Ovary (tissue), 9 donors: Measurements from ENCODE around the gene KIAA0040. TPM values are rescaled to one million over a fixed set of nuclear protein-coding genes. Genes with fewer than 3 reads are reported as not detected.
"Not testable (repeated sequence)": the region's sequence is repeated elsewhere in the genome, so short reads cannot be mapped to it uniquely, and the experiment has no call there.

Experiments used
- DNase-seq, 5 donors: peaks; one replicate each; pipeline ENCODE4 v3.0.0-alpha.2; 2019 to 2020
- H3K27ac ChIP-seq, 2 donors: fragments of 200-600 bp; one replicate each; pipeline versions ENCODE4 v1.5.1 to v1.8.0; 2019 to 2022
- H3K27me3 ChIP-seq: fragments of 200-600 bp; one replicate; pipeline ENCODE4 v1.8.0; 2022
- H3K36me3 ChIP-seq: fragments of 200-600 bp; sonication (generic); one replicate; pipeline ENCODE4 v1.5.1; 2019
- H3K4me1 ChIP-seq: one replicate; pipeline ENCODE4 v1.8.1; 2013; ENCODE audit warnings: mild to moderate bottlenecking, moderate library complexity; ENCODE audit not compliant: insufficient read depth
- H3K4me3 ChIP-seq: fragments of 200-600 bp; sonication (generic); one replicate; pipeline ENCODE4 v1.5.1; 2017
- H3K9me3 ChIP-seq, 2 donors: fragments of 200-600 bp in 1 of 2; sonication (generic) in 1 of 2; one replicate each; pipeline versions ENCODE4 v1.5.1 to v1.8.1; 2013 to 2019; ENCODE audit warnings: mild to moderate bottlenecking in 1 of 2, moderate library complexity in 1 of 2
- CTCF ChIP-seq, 3 donors: fragments of 450-650 bp in 2 of 3; fragments of 200-600 bp in 1 of 3; IDR thresholded peaks; one replicate each; pipeline versions ENCODE4 v1.5.1 to v1.8.0; 2016 to 2022; ENCODE audit warnings: antibody characterized with exemption in 3 of 3, mild to moderate bottlenecking in 1 of 3
- EP300 ChIP-seq: sonication (generic); formaldehyde crosslinking; IDR thresholded peaks from one replicate; pipeline ENCODE4 v1.6.1; 2017; ENCODE audit warnings: antibody characterized with exemption
- POLR2A ChIP-seq: fragments of 450-650 bp; IDR thresholded peaks from one replicate; pipeline ENCODE4 v1.6.1; 2017; ENCODE audit warnings: antibody characterized with exemption, mild to moderate bottlenecking, moderate library complexity
- WGBS, 3 donors: extraction: QIAGEN DNeasy Blood & Tissue Kit in 1 of 3; methylation state at CpG; one replicate each; pipeline versions ENCODE4 v1.1.5 to v1.1.7; 2013 to 2017; 5-methylcytosine and 5-hydroxymethylcytosine counted together
- intact Hi-C, 4 donors: fragments of 100-400 bp; cut with DNase I; formaldehyde crosslinking; loops; one replicate each; pipeline versions ENCODE4 v1.11.0 to v1.15.1; 2022 to 2023
- polyA plus RNA-seq, 2 donors: library from polyadenylated mRNA; stranded (reverse); fragments of 200-250 nt in 1 of 2; fragments of 350-450 nt in 1 of 2; fragmentation: Illumina TruSeq in 1 of 2; extraction: RNeasy Lipid Tissue Mini Kit (QIAGEN cat#74804) in 1 of 2; gene quantifications; one replicate each; pipeline ENCODE4 v1.2.3, GENCODE V29; 2013 to 2014
- total RNA-seq, 7 donors: library from RNA; depleted of rRNA in 2 of 7; stranded (reverse); fragments of >200 nt in 2 of 7; fragmentation: NEBNext Ultra II Directional in 3 of 7; extraction: Animal tissue kit (Norgen Biotek cat#: 25700) in 3 of 7; gene quantifications; one replicate each; pipeline versions ENCODE4 v1.1.0 to v1.2.4, GENCODE V29; 2016 to 2023
- donor health status: DM: no; HTN: no; CAD: no; lungs with moderate emphysema.
- donor health status: DM: no; HTN: no; CAD: no.
- donor health status: Bipolar disorder and iron deficiency.
- donor health status: DM: yes; HTN: yes; CAD: no.
- donor health status: DM: no; HTN: no; CAD: no.
- donor health status: DM: yes; HTN: yes; CAD: no.

The KIAA0040 gene
- total and polyA plus RNA-seq, 9 donors: 5.2 to 24.7 (median 9.9) TPM

DNA sequence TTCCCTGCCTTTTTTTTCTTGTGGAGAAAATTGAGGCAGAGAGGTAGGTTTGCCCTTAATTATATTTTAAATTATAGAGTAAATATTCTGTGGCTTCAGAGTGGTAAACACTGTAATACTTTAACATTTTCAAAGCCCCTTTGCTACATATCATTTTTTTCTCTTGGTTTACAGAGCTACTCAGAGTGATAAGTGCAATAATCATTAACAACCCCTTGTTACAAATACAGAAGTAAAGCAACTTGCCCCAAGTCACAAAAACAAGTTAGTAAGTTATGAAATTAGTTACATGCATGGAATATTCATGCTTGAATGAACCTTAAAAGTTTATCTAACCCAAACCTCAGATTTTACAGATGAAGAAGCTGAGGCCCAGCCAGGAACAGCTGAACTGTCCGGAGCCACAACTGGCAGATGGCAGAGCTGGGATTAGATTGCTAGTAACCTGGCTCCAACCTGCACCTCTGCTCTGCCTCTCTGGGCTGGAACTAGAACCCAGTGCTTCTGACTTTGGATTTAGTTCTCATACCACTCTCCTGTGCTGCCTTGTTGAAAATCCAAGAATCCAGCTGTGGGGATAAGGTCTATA lies 76.3 kb downstream of the KIAA0040 start:
- no peaks in the 10 kb centered on the region for H3K36me3 ChIP-seq
- H3K4me1 ChIP-seq: no peaks in the 10 kb centered on the region
- intact Hi-C loops: no loop called here
- TF ChIP-seq POLR2A (no peak), CTCF (IDR thresholded peaks at IDR 0.05) (no peak), EP300 (no peak)
- peaks cover 0 to 9% of the 10 kb centered on the region in 2 donors for H3K9me3 ChIP-seq
- 72 to 97% (median 95%) methylated on average over 1 of the region's 1 CpG for WGBS, 3 donors
- no peak overlapping the region for H3K4me3 ChIP-seq
- H3K27me3 ChIP-seq: no peaks in the 10 kb centered on the region
- H3K27ac ChIP-seq: no peak overlapping the region
- no peak for DNase-seq

- intact Hi-C loops: no loop called here
- no peak overlapping the region for H3K27ac ChIP-seq
- 63 to 64% (median 63%) methylated on average over 2 of the region's 2 CpGs for WGBS, 3 donors
- H3K27me3 ChIP-seq: no peaks in the 10 kb centered on the region
- peaks cover 0 to 9% of the 10 kb centered on the region in 2 donors for H3K9me3 ChIP-seq
- no peak for DNase-seq
- no peak overlapping the region for H3K4me3 ChIP-seq
- H3K4me1 ChIP-seq: no peaks in the 10 kb centered on the region
- TF ChIP-seq POLR2A: no peak
- no peak for TF ChIP-seq CTCF (IDR thresholded peaks at IDR 0.05)
- no peak for TF ChIP-seq EP300
- no peaks in the 10 kb centered on the region for H3K36me3 ChIP-seq
Observed at GRCh38 chr1:175114996-175115395, 77.6 kb downstream of the KIAA0040 start.

GRCh38 chr1:175108331-175108820 lies 84.2 kb downstream of the KIAA0040 start:
- intact Hi-C loops, H3K9me3 ChIP-seq, DNase-seq, H3K4me3 ChIP-seq, H3K4me1 ChIP-seq, H3K36me3 ChIP-seq, H3K27ac ChIP-seq, H3K27me3 ChIP-seq: not testable (repeated sequence)
- WGBS, 3 donors: 87 to 94% (median 90%) methylated on average over 21 to 25 of the region's 25 CpGs

Other genes starting within 250 kb of the KIAA0040 start
- gene CACYBP, start 192.8 kb downstream of the KIAA0040 start, total RNA-seq: 100 to 1,000 TPM in 1 of 7 donors, 10 to 100 TPM in 6; 58.4 to 127 (median 70.1) TPM
- 100 to 1,000 TPM in 1 of 2 donors, 10 to 100 TPM in 1; 75.7 to 171 TPM for gene CACYBP, start 192.8 kb downstream of the KIAA0040 start, polyA plus RNA-seq
- gene MRPS14, start 169.4 kb downstream of the KIAA0040 start, total RNA-seq: 10 to 100 TPM; 21.1 to 30.9 (median 26.2) TPM
- 10 to 100 TPM; 21.0 to 38.0 TPM for gene MRPS14, start 169.4 kb downstream of the KIAA0040 start, polyA plus RNA-seq
- not detected for gene TNN, start 124.9 kb downstream of the KIAA0040 start, total RNA-seq
- gene TNN, start 124.9 kb downstream of the KIAA0040 start, polyA plus RNA-seq: under 1 TPM in 1 of 2 donors, not detected in 1; 0.12 TPM